Measurements from ENCODE around the gene MIDN.

GRCh38 chr19:1264801-1265614, 16.6 kb downstream of the MIDN start:
- TF ChIP-seq CTCF (IDR thresholded peaks at IDR 0.05) (no peak), POLR2A (IDR thresholded peaks at IDR 0.05) (no peak)

All from body of pancreas (tissue), 4 donors.